Measurements from ENCODE around the gene CCDC154.
"Not testable (repeated sequence)": the region's sequence is repeated elsewhere in the genome, so short reads cannot be mapped to it uniquely, and the experiment has no call there.

Gene CCDC154

GRCh38 chr16:1471569-1472194 lies 27.3 kb upstream of the CCDC154 start:
- DNase-seq = no peak

GRCh38 chr16:1470481-1471251 lies 26.3 kb upstream of the CCDC154 start:
- DNase-seq = no peak

- no peak for DNase-seq
Observed at GRCh38 chr16:1469693-1470201, 25.4 kb upstream of the CCDC154 start.

GRCh38 chr16:1469141-1469540 lies 24.8 kb upstream of the CCDC154 start:
- DNase-seq = not testable (repeated sequence)

GRCh38 chr16:1468426-1468810 lies 24.1 kb upstream of the CCDC154 start:
- no peak for DNase-seq

GRCh38 chr16:1466968-1467521 lies 22.7 kb upstream of the CCDC154 start:
- DNase-seq = no peak

- DNase-seq = no peak
Observed at GRCh38 chr16:1466054-1466453, 21.7 kb upstream of the CCDC154 start.

- no peak for DNase-seq
Observed at GRCh38 chr16:1465567-1465915, 21.2 kb upstream of the CCDC154 start.

- no peak for DNase-seq
Observed at GRCh38 chr16:1464894-1465566, 20.7 kb upstream of the CCDC154 start.

GRCh38 chr16:1464196-1464893 lies 20.0 kb upstream of the CCDC154 start:
- no peak for DNase-seq

GRCh38 chr16:1461146-1461545 lies 16.8 kb upstream of the CCDC154 start:
- DNase-seq = no peak

GRCh38 chr16:1460602-1461138 lies 16.3 kb upstream of the CCDC154 start:
- no peak for DNase-seq

GRCh38 chr16:1459967-1460366 lies 15.6 kb upstream of the CCDC154 start:
- no peak for DNase-seq

- no peak for DNase-seq
Observed at GRCh38 chr16:1458977-1459341, 14.6 kb upstream of the CCDC154 start.

- no peak for DNase-seq
Observed at GRCh38 chr16:1458336-1458976, 14.1 kb upstream of the CCDC154 start.

- DNase-seq = no peak
Observed at GRCh38 chr16:1457489-1458245, 13.3 kb upstream of the CCDC154 start.

GRCh38 chr16:1456951-1457350 lies 12.6 kb upstream of the CCDC154 start:
- no peak for DNase-seq

- DNase-seq = no peak
Observed at GRCh38 chr16:1455190-1456171, 11.1 kb upstream of the CCDC154 start.

- DNase-seq = no peak
Observed at GRCh38 chr16:1454561-1454960, 10.2 kb upstream of the CCDC154 start.

GRCh38 chr16:1453316-1453715 lies 9.0 kb upstream of the CCDC154 start:
- no peak for DNase-seq

All from DMS 273 treated with DMSO at 0.1 percent for 48 hours (cell line).